CD4-positive, alpha-beta T cell treated with Interleukin-15 for 4 hours (primary cell): ENCODE results near the gene DGKI.

Source experiments
- DNase-seq: peaks from one replicate; pipeline ENCODE4 v3.0.0-alpha.2; 2020; ENCODE audit warnings: low spot score

The DGKI gene

GRCh38 chr7:137342828-137343261 is 503.9 kb downstream of the DGKI start:
- no peak for DNase-seq

- DNase-seq = no peak
Observed at GRCh38 chr7:137342265-137342664, 504.5 kb downstream of the DGKI start.

GRCh38 chr7:137337902-137338301 is 508.9 kb downstream of the DGKI start:
- no peak for DNase-seq

- DNase-seq = no peak
Observed at GRCh38 chr7:137335814-137336213, 511.0 kb downstream of the DGKI start.

- DNase-seq = no peak
Observed at GRCh38 chr7:137331378-137331777, 515.4 kb downstream of the DGKI start.
